GM23338 (cell line): ENCODE data around the gene TOLLIP. TPM values are rescaled to one million over a fixed set of nuclear protein-coding genes. Genes with fewer than 3 reads are reported as not detected.

Source experiments
- ATAC-seq: fragments of 200-7000 bp; cut with Tn5 transposase; 3 replicates; pipeline ENCODE4 v1.9.1; 2020
- DNase-seq: peaks from one replicate; pipeline ENCODE4 v3.0.0-alpha.2; 2015; ENCODE audit warnings: low spot score
- H2AFZ ChIP-seq: fragments of 200-600 bp; sonication (generic); 2 replicates; pipeline ENCODE4 v1.8.0; 2016; ENCODE audit warnings: antibody characterized with exemption, mild to moderate bottlenecking, moderate library complexity
- H3F3A ChIP-seq: fragments of 200-600 bp; sonication (generic); replicated peaks from 2 replicates; pipeline ENCODE4 v1.8.0; 2017; ENCODE audit warnings: antibody characterized with exemption, mixed run types, low read depth
- H3K27ac ChIP-seq: fragments of 200-600 bp; sonication (generic); 2 replicates; pipeline ENCODE4 v1.6.1; 2016; ENCODE audit warnings: low read depth
- H3K27me3 ChIP-seq: fragments of 200-600 bp; sonication (generic); 2 replicates; pipeline ENCODE4 v1.8.0; 2016; ENCODE audit warnings: mild to moderate bottlenecking, mixed run types, moderate library complexity; ENCODE audit not compliant: insufficient read depth
- H3K36me3 ChIP-seq: fragments of 200-600 bp; sonication (generic); 2 replicates; pipeline ENCODE4 v1.8.0; 2016; ENCODE audit warnings: mild to moderate bottlenecking; ENCODE audit not compliant: insufficient read depth
- H3K4me1 ChIP-seq: fragments of 200-600 bp; sonication (generic); 2 replicates; pipeline ENCODE4 v1.8.0; 2016; ENCODE audit warnings: mild to moderate bottlenecking, moderate library complexity; ENCODE audit not compliant: insufficient read depth
- H3K4me2 ChIP-seq: fragments of 200-600 bp; sonication (generic); 2 replicates; pipeline ENCODE4 v1.7.1; 2017; ENCODE audit warnings: mixed run types
- H3K4me3 ChIP-seq: fragments of 200-600 bp; sonication (generic); 2 replicates; pipeline ENCODE4 v1.6.1; 2016; ENCODE audit warnings: mixed run types
- H3K79me2 ChIP-seq: fragments of 200-600 bp; sonication (generic); replicated peaks from 2 replicates; pipeline ENCODE4 v1.8.0; 2017; ENCODE audit warnings: mild to moderate bottlenecking; ENCODE audit not compliant: insufficient read depth
- H3K9me2 ChIP-seq: fragments of 200-600 bp; sonication (generic); 2 replicates; pipeline ENCODE4 v1.8.0; 2017; ENCODE audit not compliant: insufficient read depth
- H4K20me1 ChIP-seq: fragments of 200-600 bp; sonication (generic); replicated peaks from 2 replicates; pipeline ENCODE4 v1.8.0; 2017; ENCODE audit warnings: mild to moderate bottlenecking; ENCODE audit not compliant: insufficient read depth
- H3K27ac Mint-ChIP-seq: 2 replicates; pipeline ENCODE4 v1.8.0; 2020; ENCODE audit warnings: inconsistent platforms, mild to moderate bottlenecking, moderate library complexity, mixed read lengths
- H3K27me3 Mint-ChIP-seq: 3 replicates; pipeline ENCODE4 v1.8.0; 2022; ENCODE audit warnings: low read depth, mild to moderate bottlenecking, moderate library complexity, mixed read lengths, inconsistent platforms; ENCODE audit not compliant: insufficient read depth, poor library complexity
- H3K36me3 Mint-ChIP-seq: 3 replicates; pipeline ENCODE4 v1.8.0; 2021; ENCODE audit warnings: low read depth, mild to moderate bottlenecking, inconsistent platforms, moderate library complexity, mixed read lengths
- H3K4me1 Mint-ChIP-seq: 3 replicates; pipeline ENCODE4 v1.8.0; 2020; ENCODE audit warnings: mild to moderate bottlenecking, inconsistent platforms, mixed read lengths
- H3K4me3 Mint-ChIP-seq: 3 replicates; pipeline ENCODE4 v1.8.0; 2021; ENCODE audit warnings: moderate library complexity, mild to moderate bottlenecking, inconsistent platforms, mixed read lengths
- H3K9me3 Mint-ChIP-seq: 3 replicates; pipeline ENCODE4 v1.8.0; 2020; ENCODE audit warnings: moderate library complexity, mild to moderate bottlenecking, inconsistent platforms, mixed read lengths
- CREB1 ChIP-seq: fragments of 250-450 bp; sonication (Bioruptor Pico); IDR thresholded peaks from 2 replicates; pipeline ENCODE4 v1.5.0; 2020; ENCODE audit warnings: low read depth, mild to moderate bottlenecking, moderate library complexity
- EZH2 ChIP-seq: fragments of 200-600 bp; sonication (generic); IDR thresholded peaks from one replicate; pipeline ENCODE4 v1.8.0; 2017; ENCODE audit warnings: antibody characterized with exemption, mild to moderate bottlenecking, low read depth; ENCODE audit not compliant: unreplicated experiment
- EZH2phosphoT487 ChIP-seq: fragments of 200-600 bp; sonication (generic); IDR thresholded peaks from one replicate; pipeline ENCODE4 v1.8.1; 2018; ENCODE audit warnings: antibody characterized with exemption; ENCODE audit not compliant: unreplicated experiment
- JUNB ChIP-seq: IDR thresholded peaks from one replicate; pipeline ENCODE4 v1.6.1; 2016; ENCODE audit warnings: antibody characterized with exemption; ENCODE audit not compliant: unreplicated experiment
- POLR2AphosphoS5 ChIP-seq: IDR thresholded peaks from 2 replicates; pipeline ENCODE4 v1.6.1; 2016; ENCODE audit warnings: antibody characterized with exemption, low read depth
- ZNF114 ChIP-seq: fragments of 250-450 bp; sonication (Bioruptor Pico); IDR thresholded peaks from 2 replicates; pipeline ENCODE4 v1.5.0; 2020; ENCODE audit warnings: mild to moderate bottlenecking, moderate library complexity
- ZNF331 ChIP-seq: fragments of 250-450 bp; sonication (Bioruptor Pico); IDR thresholded peaks from 2 replicates; pipeline ENCODE4 v1.5.0; 2020; ENCODE audit warnings: low read depth, mild to moderate bottlenecking, moderate library complexity
- polyA plus RNA-seq: library from polyadenylated mRNA; unstranded; fragments of >200 nt; fragmentation: Nextera tagmentation; extraction: Ambion mirVana; gene quantifications from 2 replicates; pipeline ENCODE4 v1.2.1, GENCODE V29; 2016
- total RNA-seq: library from RNA; depleted of rRNA; stranded (reverse); fragments of >200 nt; shearing (Covaris generic); gene quantifications from 2 replicates; pipeline ENCODE4 v1.2.3, GENCODE V29; 2014
- TF ChIP-seq, protein P1 (sequence below): fragments of 250-450 bp; sonication (Bioruptor Pico); IDR thresholded peaks from 2 replicates; pipeline ENCODE4 v1.5.0; 2020; ENCODE audit warnings: mild to moderate bottlenecking, moderate library complexity
- TF ChIP-seq, protein P2 (sequence below), 2 experiments: fragments of 200-600 bp in 1 of 2; sonication (generic) in 1 of 2; conservative IDR thresholded peaks; 2 replicates each; pipeline versions ENCODE4 v1.5.1 to v1.6.1; 2016 to 2017; ENCODE audit warnings: antibody characterized with exemption in 2 of 2, low read depth in 2 of 2, mild to moderate bottlenecking in 2 of 2, moderate library complexity in 1 of 2
- TF ChIP-seq, protein P3 (sequence below): IDR thresholded peaks from one replicate; pipeline ENCODE4 v1.6.1; 2018; ENCODE audit warnings: antibody characterized with exemption; ENCODE audit not compliant: unreplicated experiment

The TOLLIP gene
- total and polyA plus RNA-seq, 2 experiments from 2014 or later = 13.5 to 18.0 TPM

DNA sequence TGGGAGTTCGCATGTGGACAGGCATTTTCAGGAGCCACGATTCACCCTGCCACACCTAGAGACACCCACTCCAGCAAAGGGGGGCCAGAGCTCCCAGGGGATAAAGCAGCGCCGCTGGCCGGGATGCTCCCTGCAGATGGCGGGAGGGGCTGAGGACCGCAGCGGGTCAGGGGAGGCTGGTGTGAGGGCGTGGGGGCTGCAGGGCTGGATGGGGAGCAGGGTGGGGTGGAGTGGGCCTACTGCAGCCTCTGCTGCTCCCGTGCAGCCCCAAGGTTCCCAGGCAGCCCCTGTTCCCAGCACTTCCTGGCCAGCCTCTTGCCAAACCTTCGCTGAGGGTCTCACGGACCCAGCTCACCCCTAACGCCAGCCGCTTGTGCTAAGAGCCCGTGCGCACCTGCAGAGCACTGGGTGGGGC lies 73.5 kb downstream of the TOLLIP start (continued):
- TF ChIP-seq, protein P1, sequence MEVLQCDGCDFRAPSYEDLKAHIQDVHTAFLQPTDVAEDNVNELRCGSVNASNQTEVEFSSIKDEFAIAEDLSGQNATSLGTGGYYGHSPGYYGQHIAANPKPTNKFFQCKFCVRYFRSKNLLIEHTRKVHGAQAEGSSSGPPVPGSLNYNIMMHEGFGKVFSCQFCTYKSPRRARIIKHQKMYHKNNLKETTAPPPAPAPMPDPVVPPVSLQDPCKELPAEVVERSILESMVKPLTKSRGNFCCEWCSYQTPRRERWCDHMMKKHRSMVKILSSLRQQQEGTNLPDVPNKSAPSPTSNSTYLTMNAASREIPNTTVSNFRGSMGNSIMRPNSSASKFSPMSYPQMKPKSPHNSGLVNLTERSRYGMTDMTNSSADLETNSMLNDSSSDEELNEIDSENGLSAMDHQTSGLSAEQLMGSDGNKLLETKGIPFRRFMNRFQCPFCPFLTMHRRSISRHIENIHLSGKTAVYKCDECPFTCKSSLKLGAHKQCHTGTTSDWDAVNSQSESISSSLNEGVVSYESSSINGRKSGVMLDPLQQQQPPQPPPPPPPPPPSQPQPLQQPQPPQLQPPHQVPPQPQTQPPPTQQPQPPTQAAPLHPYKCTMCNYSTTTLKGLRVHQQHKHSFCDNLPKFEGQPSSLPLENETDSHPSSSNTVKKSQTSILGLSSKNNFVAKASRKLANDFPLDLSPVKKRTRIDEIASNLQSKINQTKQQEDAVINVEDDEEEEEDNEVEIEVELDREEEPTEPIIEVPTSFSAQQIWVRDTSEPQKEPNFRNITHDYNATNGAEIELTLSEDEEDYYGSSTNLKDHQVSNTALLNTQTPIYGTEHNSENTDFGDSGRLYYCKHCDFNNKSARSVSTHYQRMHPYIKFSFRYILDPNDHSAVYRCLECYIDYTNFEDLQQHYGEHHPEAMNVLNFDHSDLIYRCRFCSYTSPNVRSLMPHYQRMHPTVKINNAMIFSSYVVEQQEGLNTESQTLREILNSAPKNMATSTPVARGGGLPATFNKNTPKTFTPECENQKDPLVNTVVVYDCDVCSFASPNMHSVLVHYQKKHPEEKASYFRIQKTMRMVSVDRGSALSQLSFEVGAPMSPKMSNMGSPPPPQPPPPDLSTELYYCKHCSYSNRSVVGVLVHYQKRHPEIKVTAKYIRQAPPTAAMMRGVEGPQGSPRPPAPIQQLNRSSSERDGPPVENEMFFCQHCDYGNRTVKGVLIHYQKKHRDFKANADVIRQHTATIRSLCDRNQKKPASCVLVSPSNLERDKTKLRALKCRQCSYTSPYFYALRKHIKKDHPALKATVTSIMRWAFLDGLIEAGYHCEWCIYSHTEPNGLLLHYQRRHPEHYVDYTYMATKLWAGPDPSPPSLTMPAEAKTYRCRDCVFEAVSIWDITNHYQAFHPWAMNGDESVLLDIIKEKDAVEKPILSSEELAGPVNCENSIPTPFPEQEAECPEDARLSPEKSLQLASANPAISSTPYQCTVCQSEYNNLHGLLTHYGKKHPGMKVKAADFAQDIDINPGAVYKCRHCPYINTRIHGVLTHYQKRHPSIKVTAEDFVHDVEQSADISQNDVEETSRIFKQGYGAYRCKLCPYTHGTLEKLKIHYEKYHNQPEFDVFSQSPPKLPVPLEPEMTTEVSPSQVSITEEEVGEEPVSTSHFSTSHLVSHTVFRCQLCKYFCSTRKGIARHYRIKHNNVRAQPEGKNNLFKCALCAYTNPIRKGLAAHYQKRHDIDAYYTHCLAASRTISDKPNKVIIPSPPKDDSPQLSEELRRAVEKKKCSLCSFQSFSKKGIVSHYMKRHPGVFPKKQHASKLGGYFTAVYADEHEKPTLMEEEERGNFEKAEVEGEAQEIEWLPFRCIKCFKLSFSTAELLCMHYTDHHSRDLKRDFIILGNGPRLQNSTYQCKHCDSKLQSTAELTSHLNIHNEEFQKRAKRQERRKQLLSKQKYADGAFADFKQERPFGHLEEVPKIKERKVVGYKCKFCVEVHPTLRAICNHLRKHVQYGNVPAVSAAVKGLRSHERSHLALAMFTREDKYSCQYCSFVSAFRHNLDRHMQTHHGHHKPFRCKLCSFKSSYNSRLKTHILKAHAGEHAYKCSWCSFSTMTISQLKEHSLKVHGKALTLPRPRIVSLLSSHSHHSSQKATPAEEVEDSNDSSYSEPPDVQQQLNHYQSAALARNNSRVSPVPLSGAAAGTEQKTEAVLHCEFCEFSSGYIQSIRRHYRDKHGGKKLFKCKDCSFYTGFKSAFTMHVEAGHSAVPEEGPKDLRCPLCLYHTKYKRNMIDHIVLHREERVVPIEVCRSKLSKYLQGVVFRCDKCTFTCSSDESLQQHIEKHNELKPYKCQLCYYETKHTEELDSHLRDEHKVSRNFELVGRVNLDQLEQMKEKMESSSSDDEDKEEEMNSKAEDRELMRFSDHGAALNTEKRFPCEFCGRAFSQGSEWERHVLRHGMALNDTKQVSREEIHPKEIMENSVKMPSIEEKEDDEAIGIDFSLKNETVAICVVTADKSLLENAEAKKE = no peak
- TF ChIP-seq, protein P2, sequence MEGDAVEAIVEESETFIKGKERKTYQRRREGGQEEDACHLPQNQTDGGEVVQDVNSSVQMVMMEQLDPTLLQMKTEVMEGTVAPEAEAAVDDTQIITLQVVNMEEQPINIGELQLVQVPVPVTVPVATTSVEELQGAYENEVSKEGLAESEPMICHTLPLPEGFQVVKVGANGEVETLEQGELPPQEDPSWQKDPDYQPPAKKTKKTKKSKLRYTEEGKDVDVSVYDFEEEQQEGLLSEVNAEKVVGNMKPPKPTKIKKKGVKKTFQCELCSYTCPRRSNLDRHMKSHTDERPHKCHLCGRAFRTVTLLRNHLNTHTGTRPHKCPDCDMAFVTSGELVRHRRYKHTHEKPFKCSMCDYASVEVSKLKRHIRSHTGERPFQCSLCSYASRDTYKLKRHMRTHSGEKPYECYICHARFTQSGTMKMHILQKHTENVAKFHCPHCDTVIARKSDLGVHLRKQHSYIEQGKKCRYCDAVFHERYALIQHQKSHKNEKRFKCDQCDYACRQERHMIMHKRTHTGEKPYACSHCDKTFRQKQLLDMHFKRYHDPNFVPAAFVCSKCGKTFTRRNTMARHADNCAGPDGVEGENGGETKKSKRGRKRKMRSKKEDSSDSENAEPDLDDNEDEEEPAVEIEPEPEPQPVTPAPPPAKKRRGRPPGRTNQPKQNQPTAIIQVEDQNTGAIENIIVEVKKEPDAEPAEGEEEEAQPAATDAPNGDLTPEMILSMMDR (conservative IDR thresholded peaks at IDR 0.05; ENCODE audit: low read depth in 2 of 2) = no peak
- TF ChIP-seq POLR2AphosphoS5 (no peak), EZH2 (no peak)

- no peak overlapping the region for H3K4me2 ChIP-seq
- H2AFZ ChIP-seq = no peak overlapping the region
- no peak overlapping the region for H3K27ac ChIP-seq
- H3F3A ChIP-seq = no peaks in the 10 kb centered on the region
- no peak for ATAC-seq
- no peaks in the 10 kb centered on the region for H3K9me2 ChIP-seq
- no peaks in the 10 kb centered on the region for H3K79me2 ChIP-seq
- H3K27ac Mint-ChIP-seq = no peak overlapping the region
- no peaks in the 10 kb centered on the region for H3K36me3 ChIP-seq
- H3K4me3 ChIP-seq = no peak overlapping the region
- H3K27me3 ChIP-seq = no peaks in the 10 kb centered on the region
- peaks cover 2% of the 10 kb centered on the region for H3K27me3 Mint-ChIP-seq
- H3K4me1 ChIP-seq = no peaks in the 10 kb centered on the region
- no peak overlapping the region for H3K4me3 Mint-ChIP-seq
- H3K4me1 Mint-ChIP-seq = no peaks in the 10 kb centered on the region
- H3K36me3 Mint-ChIP-seq = no peaks in the 10 kb centered on the region
- DNase-seq = no peak
- no peaks in the 10 kb centered on the region for H4K20me1 ChIP-seq
- H3K9me3 Mint-ChIP-seq = no peaks in the 10 kb centered on the region; the same call in 1 of the 3 replicates
- TF ChIP-seq EZH2 (no peak), ZNF114 (CRISPR knock-in tag) (no peak), CREB1 (no peak), EZH2phosphoT487 (no peak), JUNB (no peak), ZNF331 (CRISPR knock-in tag) (no peak)
- TF ChIP-seq, protein P3, sequence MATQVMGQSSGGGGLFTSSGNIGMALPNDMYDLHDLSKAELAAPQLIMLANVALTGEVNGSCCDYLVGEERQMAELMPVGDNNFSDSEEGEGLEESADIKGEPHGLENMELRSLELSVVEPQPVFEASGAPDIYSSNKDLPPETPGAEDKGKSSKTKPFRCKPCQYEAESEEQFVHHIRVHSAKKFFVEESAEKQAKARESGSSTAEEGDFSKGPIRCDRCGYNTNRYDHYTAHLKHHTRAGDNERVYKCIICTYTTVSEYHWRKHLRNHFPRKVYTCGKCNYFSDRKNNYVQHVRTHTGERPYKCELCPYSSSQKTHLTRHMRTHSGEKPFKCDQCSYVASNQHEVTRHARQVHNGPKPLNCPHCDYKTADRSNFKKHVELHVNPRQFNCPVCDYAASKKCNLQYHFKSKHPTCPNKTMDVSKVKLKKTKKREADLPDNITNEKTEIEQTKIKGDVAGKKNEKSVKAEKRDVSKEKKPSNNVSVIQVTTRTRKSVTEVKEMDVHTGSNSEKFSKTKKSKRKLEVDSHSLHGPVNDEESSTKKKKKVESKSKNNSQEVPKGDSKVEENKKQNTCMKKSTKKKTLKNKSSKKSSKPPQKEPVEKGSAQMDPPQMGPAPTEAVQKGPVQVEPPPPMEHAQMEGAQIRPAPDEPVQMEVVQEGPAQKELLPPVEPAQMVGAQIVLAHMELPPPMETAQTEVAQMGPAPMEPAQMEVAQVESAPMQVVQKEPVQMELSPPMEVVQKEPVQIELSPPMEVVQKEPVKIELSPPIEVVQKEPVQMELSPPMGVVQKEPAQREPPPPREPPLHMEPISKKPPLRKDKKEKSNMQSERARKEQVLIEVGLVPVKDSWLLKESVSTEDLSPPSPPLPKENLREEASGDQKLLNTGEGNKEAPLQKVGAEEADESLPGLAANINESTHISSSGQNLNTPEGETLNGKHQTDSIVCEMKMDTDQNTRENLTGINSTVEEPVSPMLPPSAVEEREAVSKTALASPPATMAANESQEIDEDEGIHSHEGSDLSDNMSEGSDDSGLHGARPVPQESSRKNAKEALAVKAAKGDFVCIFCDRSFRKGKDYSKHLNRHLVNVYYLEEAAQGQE = no peak
- TF ChIP-seq, protein P2 (conservative IDR thresholded peaks at IDR 0.05; ENCODE audit: low read depth in 2 of 2) = no peak
Measured at GRCh38 chr11:1235306-1235900, 74.0 kb downstream of the TOLLIP start.
